ENCODE results near the gene AGXT.

DNA sequence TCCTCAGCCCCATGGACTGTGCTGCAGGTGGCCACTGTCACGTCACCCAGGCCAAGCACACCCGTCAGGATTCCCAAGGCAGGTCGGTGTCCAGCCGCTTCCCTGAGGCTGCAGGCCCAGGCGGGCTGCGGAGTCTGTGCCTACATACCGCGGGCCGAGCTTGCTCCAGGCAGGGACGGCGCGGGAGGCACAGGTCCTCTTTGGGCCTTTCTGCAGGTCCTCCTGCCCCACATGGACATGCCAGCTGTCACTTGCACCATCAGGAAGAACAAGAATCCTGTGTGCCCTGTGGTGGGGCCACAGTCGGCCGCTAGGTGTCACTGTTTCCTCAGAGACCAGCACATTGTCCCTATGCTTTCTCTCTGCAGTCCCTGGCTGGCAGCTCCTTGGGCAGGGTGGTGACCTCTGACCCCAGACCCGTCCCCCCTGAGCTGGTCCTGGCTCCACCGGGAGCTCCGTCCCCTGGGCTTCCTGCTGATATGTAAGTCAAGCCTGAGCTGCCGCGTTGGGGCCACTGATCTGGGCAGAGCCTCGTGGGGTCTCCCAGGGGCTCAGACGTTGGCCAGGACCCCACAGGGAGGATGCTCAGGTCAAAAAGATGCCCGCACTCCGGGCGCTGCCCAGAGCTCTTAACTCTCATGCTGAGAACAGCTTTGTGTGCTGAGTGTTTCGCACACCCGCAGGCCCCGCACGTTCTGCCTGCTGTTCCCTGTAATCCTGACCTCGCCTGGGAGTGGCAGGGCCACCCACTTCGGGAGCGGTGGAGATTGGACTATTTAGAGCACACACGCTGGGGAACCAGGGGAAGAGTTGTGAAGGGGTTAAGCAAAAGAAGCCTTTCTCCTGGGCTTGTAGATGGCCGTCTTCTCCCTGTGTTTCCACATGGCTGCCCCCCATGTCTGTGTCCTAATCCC is 17.3 kb upstream of the AGXT start:
- TF ChIP-seq CTCF (conservative IDR thresholded peaks at IDR 0.05), result peak; percentile 94
- TF ChIP-seq ZFX (IDR thresholded peaks at IDR 0.05), result no peak

Data from C4-2B (cell line).